ENCODE measurements around the gene ARHGAP40.
A peak's percentile ranks its signal among the peaks of the same experiment; 100 is the strongest.

The ARHGAP40 gene

GRCh38 chr20:38680500-38681306 is 79.1 kb downstream of the ARHGAP40 start:
- DNase-seq (ENCODE audit: low read depth in 2 of 2): no peak

GRCh38 chr20:38685271-38685670 is 83.7 kb downstream of the ARHGAP40 start:
- DNase-seq (ENCODE audit: low read depth in 2 of 2): no peak

- DNase-seq (ENCODE audit: low read depth in 2 of 2): peak in 1 of 2 donors; percentile 15
Observed at GRCh38 chr20:38685853-38686473, 84.4 kb downstream of the ARHGAP40 start.

- DNase-seq (ENCODE audit: low read depth in 2 of 2): peak; percentile 19 to 25
Observed at GRCh38 chr20:38692436-38693411, 91.1 kb downstream of the ARHGAP40 start.

- DNase-seq (ENCODE audit: low read depth in 2 of 2): no peak
Observed at GRCh38 chr20:38697306-38697705, 95.7 kb downstream of the ARHGAP40 start.

GRCh38 chr20:38698541-38698940 is 96.9 kb downstream of the ARHGAP40 start:
- DNase-seq (ENCODE audit: low read depth in 2 of 2): no peak

GRCh38 chr20:38700141-38700540 is 98.5 kb downstream of the ARHGAP40 start:
- DNase-seq (ENCODE audit: low read depth in 2 of 2): no peak
